ENCODE data around the gene FOSB.
A peak's percentile ranks its signal among the peaks of the same experiment; 100 is the strongest.

Gene FOSB

DNA sequence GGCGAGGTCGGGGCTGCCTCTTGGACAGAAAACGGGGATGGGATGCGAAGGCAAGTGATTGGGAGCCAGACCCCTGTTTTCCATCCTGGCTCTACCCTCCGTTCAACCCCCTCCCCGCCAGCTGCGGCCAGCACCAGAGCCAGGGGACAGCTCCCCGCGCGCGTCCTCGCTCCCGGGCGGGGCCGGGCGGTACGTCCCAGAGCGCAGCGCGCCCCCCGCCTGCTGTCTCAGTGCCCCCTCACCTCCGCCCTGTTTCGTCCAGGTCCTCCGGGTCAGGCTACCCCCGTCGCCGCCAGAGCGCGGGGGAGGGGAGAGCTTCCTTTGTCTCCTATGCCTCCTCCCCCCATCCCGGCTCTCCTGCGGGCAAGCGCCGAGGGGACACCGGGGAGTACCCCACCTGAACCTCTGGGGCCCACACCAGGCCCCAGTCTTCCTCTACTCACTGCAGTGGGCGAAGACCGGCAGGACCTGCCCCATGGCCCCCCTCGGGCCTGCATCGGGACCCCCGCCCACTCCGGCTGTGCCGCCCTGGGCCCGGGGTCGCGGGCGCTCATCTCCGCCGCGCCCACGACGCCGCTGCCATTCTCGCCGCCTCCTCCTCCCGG is 28.7 kb downstream of the FOSB start:
- H3K4me3 ChIP-seq (ENCODE audit: low read length) = peak overlapping the region; percentile 71
- no peak for TF ChIP-seq CTCF (conservative IDR thresholded peaks at IDR 0.05; ENCODE audit: low read length)
- DNase-seq (ENCODE audit: low read depth) = no peak

GRCh38 chr19:45497791-45498190 is 30.0 kb downstream of the FOSB start:
- no peak for TF ChIP-seq CTCF (conservative IDR thresholded peaks at IDR 0.05; ENCODE audit: low read length)
- no peak for DNase-seq (ENCODE audit: low read depth)
- no peak overlapping the region for H3K4me3 ChIP-seq (ENCODE audit: low read length)

- H3K4me3 ChIP-seq (ENCODE audit: low read length) = peak within 1 kb of the TSS; percentile 54
- DNase-seq (ENCODE audit: low read depth) = peak; percentile 19
- TF ChIP-seq CTCF (conservative IDR thresholded peaks at IDR 0.05; ENCODE audit: low read length) = no peak
These were observed 30.8 kb downstream of the FOSB start, which contains the start of gene PPM1N for GRCh38 chr19:45498411-45499195. TSS of gene PPM1N (plus strand) at chr19:45498443. CDS start at chr19:45498473, 30 bp downstream.

- no peak overlapping the region for H3K4me3 ChIP-seq (ENCODE audit: low read length)
- DNase-seq (ENCODE audit: low read depth) = peak; percentile 18
- TF ChIP-seq CTCF (conservative IDR thresholded peaks at IDR 0.05; ENCODE audit: low read length) = no peak
These were observed 31.7 kb downstream of the FOSB start for GRCh38 chr19:45499196-45500180.

DNA sequence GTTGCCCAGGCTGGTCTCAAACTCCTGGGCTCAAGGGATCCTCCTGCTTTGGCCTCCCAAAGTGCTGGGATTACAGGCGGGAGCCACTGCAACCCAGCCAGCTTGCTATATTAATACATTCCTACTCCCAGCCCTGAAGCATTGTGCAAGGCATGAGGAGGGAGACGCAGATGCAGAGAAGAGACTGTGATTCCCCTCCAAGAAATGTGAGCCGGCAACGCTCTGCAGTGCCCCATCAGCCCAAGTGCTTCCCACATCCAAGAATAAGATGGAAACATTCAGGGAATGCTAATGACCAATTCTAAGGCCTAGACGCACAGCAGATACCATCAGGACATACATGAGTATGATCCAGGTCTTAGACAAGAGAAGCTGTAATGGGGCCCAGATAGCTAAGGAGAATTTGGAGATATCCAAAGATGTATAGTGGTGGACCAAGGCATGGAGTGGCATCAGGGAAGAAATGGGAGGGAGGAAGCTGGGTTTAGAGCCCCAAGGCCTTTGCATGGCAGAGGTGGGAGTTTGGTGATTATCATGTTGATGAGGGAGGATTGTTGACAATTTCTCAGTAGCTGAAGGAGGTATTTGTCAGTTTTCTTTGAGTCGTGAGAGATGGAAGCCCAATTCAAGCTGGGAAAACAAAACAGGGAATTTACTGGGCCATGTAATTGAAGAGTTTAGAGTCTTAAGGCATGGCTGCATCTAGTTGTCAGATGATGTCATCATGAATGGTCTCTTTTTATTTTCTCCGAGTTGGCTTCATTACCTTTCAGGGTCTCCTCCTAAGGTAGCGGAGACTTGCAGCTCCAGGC is 33.3 kb downstream of the FOSB start:
- no peak for TF ChIP-seq CTCF (conservative IDR thresholded peaks at IDR 0.05; ENCODE audit: low read length)
- H3K4me3 ChIP-seq (ENCODE audit: low read length) = no peak overlapping the region
- DNase-seq (ENCODE audit: low read depth) = peak; percentile 26

- H3K4me3 ChIP-seq (ENCODE audit: low read length) = no peak overlapping the region
- no peak for TF ChIP-seq CTCF (conservative IDR thresholded peaks at IDR 0.05; ENCODE audit: low read length)
- DNase-seq (ENCODE audit: low read depth) = no peak
These were observed 33.9 kb downstream of the FOSB start for GRCh38 chr19:45501730-45502014.

All from AG10803 (cell line).